Stromal cell of bone marrow (primary cell): ENCODE data around the gene TRIM72.
"Not testable (repeated sequence)": the region's sequence is repeated elsewhere in the genome, so short reads cannot be mapped to it uniquely, and the experiment has no call there.

Experiments
- DNase-seq: peaks from one replicate; pipeline ENCODE4 v3.0.0-alpha.2; 2012; ENCODE audit warnings: low read depth

Gene TRIM72

GRCh38 chr16:31256466-31256865 is 42.5 kb downstream of the TRIM72 start:
- no peak for DNase-seq

GRCh38 chr16:31258366-31258765 is 44.4 kb downstream of the TRIM72 start:
- no peak for DNase-seq

- DNase-seq, result no peak
Observed at GRCh38 chr16:31260136-31260931, 46.4 kb downstream of the TRIM72 start.

- no peak for DNase-seq
Observed at GRCh38 chr16:31262084-31262483, 48.2 kb downstream of the TRIM72 start.

- DNase-seq, result no peak
Observed at GRCh38 chr16:31265329-31266245, 51.7 kb downstream of the TRIM72 start.

GRCh38 chr16:31267332-31268032 is 53.6 kb downstream of the TRIM72 start:
- DNase-seq, result no peak

GRCh38 chr16:31268033-31268365 is 54.1 kb downstream of the TRIM72 start:
- no peak for DNase-seq

GRCh38 chr16:31268891-31269290 is 55.0 kb downstream of the TRIM72 start:
- no peak for DNase-seq

GRCh38 chr16:31269541-31269940 is 55.6 kb downstream of the TRIM72 start:
- DNase-seq, result no peak

- not testable (repeated sequence) for DNase-seq
Observed at GRCh38 chr16:31269973-31270372, 56.1 kb downstream of the TRIM72 start.

- DNase-seq, result no peak
Observed at GRCh38 chr16:31270795-31271194, 56.9 kb downstream of the TRIM72 start.

- DNase-seq, result no peak
Observed at GRCh38 chr16:31271621-31272190, 57.8 kb downstream of the TRIM72 start.

GRCh38 chr16:31273187-31273586 is 59.3 kb downstream of the TRIM72 start:
- DNase-seq, result no peak

GRCh38 chr16:31273676-31274075 is 59.8 kb downstream of the TRIM72 start:
- peak; percentile 14 for DNase-seq

GRCh38 chr16:31274831-31275816 is 61.2 kb downstream of the TRIM72 start:
- no peak for DNase-seq

- DNase-seq, result no peak
Observed at GRCh38 chr16:31276600-31276999, 62.7 kb downstream of the TRIM72 start.

GRCh38 chr16:31277659-31278260 is 63.8 kb downstream of the TRIM72 start:
- DNase-seq, result no peak

- not testable (repeated sequence) for DNase-seq
Observed at GRCh38 chr16:31278853-31279252, 64.9 kb downstream of the TRIM72 start.
